GM10266 (cell line): ENCODE measurements around the gene RBM19.
"Not testable (repeated sequence)": the region's sequence is repeated elsewhere in the genome, so short reads cannot be mapped to it uniquely, and the experiment has no call there.

Experiments
- DNase-seq: peaks from one replicate; pipeline ENCODE4 v3.0.0; 2012; ENCODE audit errors: extremely low spot score
- TF ChIP-seq, protein P1 (sequence below): IDR thresholded peaks from 2 replicates; pipeline ENCODE4 v1.5.1; 2012; ENCODE audit warnings: mild to moderate bottlenecking, low read depth; ENCODE audit not compliant: control insufficient read depth, insufficient read depth; ENCODE audit errors: missing control alignments

RBM19 gene

DNA sequence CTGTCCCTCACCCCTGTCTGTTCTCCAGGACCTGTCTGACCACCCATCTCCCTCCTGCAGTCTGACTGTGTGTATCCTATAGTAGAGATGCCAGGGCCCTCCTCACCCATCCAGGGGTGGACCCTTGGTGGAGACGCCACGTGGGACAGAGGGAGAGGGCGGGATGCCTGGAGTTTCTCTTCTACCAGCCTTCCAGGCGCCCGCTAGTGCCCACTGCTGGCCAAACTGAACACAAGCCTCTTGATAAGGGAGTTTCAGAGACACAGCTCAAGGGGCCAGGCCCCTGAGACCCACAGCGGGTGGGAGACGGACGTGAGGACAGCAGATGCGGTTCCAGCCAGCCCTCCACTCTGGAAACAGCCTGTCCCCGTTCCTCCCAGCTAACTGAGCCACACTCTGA lies 147.3 kb downstream of the RBM19 start:
- DNase-seq: no peak
- TF ChIP-seq, protein P1, sequence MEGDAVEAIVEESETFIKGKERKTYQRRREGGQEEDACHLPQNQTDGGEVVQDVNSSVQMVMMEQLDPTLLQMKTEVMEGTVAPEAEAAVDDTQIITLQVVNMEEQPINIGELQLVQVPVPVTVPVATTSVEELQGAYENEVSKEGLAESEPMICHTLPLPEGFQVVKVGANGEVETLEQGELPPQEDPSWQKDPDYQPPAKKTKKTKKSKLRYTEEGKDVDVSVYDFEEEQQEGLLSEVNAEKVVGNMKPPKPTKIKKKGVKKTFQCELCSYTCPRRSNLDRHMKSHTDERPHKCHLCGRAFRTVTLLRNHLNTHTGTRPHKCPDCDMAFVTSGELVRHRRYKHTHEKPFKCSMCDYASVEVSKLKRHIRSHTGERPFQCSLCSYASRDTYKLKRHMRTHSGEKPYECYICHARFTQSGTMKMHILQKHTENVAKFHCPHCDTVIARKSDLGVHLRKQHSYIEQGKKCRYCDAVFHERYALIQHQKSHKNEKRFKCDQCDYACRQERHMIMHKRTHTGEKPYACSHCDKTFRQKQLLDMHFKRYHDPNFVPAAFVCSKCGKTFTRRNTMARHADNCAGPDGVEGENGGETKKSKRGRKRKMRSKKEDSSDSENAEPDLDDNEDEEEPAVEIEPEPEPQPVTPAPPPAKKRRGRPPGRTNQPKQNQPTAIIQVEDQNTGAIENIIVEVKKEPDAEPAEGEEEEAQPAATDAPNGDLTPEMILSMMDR: peak; percentile 35

DNA sequence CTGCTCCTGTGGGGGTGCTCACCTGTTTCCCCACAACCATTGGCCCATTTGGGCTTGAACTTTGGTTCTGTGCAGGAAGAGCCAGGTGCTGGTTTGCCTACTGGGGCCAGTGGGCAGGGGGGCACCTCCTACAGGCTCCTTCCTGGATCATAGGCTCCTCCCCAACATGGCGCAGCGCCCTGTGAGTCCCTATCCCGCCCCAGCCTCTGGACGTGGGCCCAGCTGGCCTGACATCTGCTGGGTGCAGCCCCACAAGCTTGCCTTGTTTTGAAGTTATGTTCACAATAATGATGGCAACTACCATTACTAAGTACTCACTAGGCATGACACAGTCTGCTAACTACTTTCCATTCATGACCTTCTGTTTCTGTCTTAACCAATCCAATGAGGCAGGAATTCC lies 147.8 kb downstream of the RBM19 start:
- no peak for DNase-seq
- TF ChIP-seq, protein P1: no peak

DNA sequence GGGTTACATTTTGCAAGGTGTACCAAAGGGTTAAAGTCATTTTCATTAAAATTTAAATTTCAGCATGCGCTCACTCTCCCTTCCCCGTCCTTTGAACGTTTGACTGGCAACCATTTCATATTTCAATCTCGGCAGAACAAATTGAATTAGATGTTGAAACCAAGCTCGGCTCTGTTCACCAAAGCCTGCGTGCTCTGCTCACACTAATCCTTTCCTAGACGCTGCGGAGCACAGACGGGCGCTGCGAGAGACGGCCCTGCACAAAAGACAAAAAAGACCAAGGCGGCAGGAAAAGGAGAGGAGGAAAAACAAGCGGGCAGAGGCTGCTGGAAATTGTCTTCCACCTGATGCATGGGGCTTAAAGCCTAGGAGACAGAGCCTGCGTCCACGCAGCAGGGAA lies 149.3 kb downstream of the RBM19 start:
- DNase-seq: no peak
- TF ChIP-seq, protein P1: no peak

DNA sequence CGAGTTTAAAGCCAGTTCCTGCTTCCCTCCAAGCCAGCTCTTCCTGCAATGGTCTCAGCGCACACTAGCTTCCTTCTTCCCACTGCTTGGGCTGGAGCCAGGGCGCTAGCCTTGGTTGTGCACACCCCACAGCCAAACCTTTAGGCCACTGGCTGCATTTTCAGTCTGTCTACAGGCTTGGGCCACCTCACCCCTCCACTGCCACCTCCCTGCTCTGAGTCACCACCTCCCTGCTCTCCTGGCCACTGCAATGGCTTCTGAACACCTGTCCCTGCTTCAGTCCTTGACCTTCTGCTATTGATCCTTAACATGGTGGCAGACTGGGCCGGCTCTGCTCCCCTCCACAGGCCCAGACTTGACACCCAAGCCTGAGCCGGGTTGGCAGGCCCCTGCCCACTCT lies 151.1 kb downstream of the RBM19 start:
- TF ChIP-seq, protein P1: no peak
- no peak for DNase-seq

DNA sequence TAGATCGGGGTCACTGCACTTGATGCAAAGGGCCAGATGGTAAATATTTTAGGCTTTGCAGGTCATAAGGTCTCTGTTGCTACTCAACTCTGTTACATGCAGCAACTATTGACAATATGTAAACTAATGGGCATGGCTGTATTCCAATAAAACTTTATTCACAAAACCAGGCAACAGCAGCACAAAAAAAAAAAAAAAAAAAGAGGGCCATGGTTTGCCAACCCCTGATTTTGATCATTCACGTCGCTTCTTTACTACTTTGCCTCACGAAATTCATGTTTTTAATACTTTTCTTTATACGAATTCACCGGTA lies 152.9 kb downstream of the RBM19 start:
- TF ChIP-seq, protein P1: no peak
- no peak for DNase-seq

DNA sequence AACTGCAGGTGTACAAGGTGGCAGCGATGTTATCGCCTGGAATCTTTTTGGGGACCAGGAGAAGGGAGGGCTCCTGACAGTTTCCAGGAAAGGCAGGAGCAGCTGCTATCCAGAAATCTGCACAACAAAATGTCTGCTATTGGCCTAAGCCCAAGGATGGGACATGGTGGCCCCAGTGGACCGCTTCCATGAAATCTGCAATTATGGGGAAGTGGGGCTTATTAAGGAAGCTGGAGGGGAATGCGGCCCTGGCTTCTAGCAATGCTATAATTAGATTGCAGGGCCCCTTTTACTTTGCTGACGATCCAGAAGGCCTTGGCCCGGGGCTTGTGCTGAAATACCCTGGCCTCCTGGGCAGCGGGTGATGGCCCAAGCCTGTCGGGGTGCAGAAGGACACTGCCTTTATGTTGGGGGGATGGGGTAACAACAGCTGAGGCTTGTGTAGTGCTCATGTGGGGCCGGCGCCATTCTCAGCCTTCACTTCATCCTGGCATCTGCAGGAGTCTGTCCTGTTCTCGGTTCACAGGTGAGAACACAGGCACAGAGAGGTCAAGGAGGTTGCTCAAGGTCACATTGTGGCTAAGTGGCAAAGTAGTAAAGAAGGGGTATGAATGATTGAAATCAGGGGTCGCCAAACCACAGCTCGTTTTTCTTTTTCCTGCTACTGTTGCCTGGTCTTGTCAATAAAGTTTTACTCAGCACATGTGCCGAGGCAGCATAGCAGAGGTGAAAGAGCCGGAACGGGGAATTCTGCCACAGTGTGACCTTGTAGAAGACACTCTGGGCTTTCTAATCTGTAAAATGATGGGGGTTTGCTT lies 153.5 kb downstream of the RBM19 start:
- TF ChIP-seq, protein P1: no peak
- no peak for DNase-seq

DNA sequence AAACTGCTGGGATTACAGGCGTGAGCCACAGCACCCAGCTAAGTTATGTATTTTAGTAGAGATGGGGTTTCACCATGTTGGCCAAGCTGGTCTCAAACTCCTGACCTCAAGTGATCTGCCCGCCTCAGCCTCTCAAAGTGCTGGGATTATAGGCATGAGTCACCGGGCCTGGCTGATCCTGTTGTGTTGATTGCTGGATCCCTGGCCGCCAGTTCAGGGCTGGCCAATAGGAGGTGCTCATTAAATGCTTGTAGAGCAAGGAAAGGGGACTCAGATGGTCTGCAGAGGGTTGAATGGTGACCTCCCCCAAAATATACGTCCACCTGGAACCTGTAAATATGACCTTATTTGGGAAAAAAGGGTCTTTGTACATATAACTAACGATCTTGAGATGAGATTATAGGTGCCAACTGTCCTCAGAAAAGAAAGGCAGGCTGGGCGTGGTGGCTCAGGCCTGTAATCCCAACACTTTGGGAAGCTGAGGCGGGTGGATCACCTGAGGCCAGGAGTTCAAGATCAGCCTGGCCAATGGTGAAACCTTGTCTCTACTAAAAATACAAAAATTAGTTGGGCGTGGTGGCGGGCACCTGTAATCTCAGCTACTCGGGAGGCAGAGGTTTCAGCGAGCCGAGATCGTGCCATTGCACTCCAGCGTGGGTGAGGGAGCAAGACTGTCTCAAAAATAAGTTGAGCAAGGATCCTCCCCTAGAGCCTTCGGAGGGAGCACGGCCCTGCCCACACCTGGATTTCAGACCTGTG lies 156.5 kb downstream of the RBM19 start:
- not testable (repeated sequence) for DNase-seq
